C4-2B (cell line): ENCODE measurements around the gene PCDHGA5.

ENCODE experiments used
- ZFX ChIP-seq: fragments of 450-650 bp; IDR thresholded peaks from 2 replicates; pipeline ENCODE4 v1.6.1; 2017
- TF ChIP-seq, protein P1 (sequence below): fragments of 450-650 bp; conservative IDR thresholded peaks from 2 replicates; pipeline ENCODE4 v1.5.1; 2017; ENCODE audit warnings: mild to moderate bottlenecking

DNA sequence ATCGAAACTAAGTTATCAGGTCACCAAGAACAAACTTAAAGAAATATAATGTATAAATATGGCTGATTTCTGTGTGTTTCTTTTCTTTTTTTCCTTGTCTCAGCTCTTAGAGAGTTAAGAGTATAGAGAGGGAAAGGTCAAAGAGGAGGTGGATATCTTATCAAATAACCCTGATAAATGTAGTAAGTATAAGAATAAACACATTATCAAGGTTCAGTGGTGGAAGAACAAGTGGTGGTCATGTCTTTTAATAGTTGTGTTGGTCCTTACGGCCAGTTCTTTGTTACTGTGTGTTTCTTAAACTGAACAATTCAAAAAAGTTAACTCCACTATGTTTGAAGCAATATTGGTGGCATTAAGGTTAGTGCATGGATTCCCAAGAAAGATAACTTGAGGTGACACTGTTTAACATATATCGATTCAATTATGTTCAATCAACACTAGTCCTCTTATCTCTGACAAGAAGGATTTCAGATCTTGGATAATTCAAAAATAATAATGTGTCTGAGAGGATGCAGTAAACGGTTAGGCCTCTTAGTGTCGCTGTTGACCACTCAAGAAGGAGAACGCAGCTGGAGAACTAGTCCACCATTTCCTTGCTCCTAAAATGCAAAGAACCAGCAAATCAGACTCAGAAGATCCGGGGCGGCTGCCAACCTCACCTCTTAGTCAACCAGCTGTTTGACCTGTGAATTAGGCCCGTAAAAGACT lies 20.6 kb upstream of the PCDHGA5 start, which contains the start of gene PCDHGA3:
- TF ChIP-seq, protein P1, sequence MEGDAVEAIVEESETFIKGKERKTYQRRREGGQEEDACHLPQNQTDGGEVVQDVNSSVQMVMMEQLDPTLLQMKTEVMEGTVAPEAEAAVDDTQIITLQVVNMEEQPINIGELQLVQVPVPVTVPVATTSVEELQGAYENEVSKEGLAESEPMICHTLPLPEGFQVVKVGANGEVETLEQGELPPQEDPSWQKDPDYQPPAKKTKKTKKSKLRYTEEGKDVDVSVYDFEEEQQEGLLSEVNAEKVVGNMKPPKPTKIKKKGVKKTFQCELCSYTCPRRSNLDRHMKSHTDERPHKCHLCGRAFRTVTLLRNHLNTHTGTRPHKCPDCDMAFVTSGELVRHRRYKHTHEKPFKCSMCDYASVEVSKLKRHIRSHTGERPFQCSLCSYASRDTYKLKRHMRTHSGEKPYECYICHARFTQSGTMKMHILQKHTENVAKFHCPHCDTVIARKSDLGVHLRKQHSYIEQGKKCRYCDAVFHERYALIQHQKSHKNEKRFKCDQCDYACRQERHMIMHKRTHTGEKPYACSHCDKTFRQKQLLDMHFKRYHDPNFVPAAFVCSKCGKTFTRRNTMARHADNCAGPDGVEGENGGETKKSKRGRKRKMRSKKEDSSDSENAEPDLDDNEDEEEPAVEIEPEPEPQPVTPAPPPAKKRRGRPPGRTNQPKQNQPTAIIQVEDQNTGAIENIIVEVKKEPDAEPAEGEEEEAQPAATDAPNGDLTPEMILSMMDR, result peak; percentile 66
- TF ChIP-seq ZFX, result no peak
